AG10803 (cell line): Measurements from ENCODE around the gene SPNS1.

ENCODE experiments used
- DNase-seq: peaks from one replicate; pipeline ENCODE4 v3.0.0; 2010; ENCODE audit warnings: low read depth
- H3K4me3 ChIP-seq: 2 replicates; pipeline ENCODE4 v1.5.1; 2011; ENCODE audit warnings: mild to moderate bottlenecking, low read length, control low read depth
- CTCF ChIP-seq: conservative IDR thresholded peaks from 2 replicates; pipeline ENCODE4 v1.5.1; 2011; ENCODE audit warnings: mild to moderate bottlenecking, low read length, control low read depth, inconsistent platforms

SPNS1 gene

GRCh38 chr16:29007730-29008593 is 33.4 kb downstream of the SPNS1 start:
- no peak overlapping the region for H3K4me3 ChIP-seq
- TF ChIP-seq CTCF: no peak
- DNase-seq: peak; percentile 80

- TF ChIP-seq CTCF: no peak
- no peak overlapping the region for H3K4me3 ChIP-seq
- no peak for DNase-seq
These were observed 34.7 kb downstream of the SPNS1 start for GRCh38 chr16:29009050-29009837.

GRCh38 chr16:29009838-29010166 is 35.2 kb downstream of the SPNS1 start:
- H3K4me3 ChIP-seq: no peak overlapping the region
- no peak for DNase-seq
- TF ChIP-seq CTCF: no peak

- no peak for DNase-seq
- no peak overlapping the region for H3K4me3 ChIP-seq
These were observed 36.5 kb downstream of the SPNS1 start for GRCh38 chr16:29011112-29011511.

GRCh38 chr16:29011851-29012250 is 37.3 kb downstream of the SPNS1 start:
- no peak overlapping the region for H3K4me3 ChIP-seq
- no peak for TF ChIP-seq CTCF
- no peak for DNase-seq

More at GRCh38 chr16:29011112-29011511, 36.5 kb downstream of the SPNS1 start:
- no peak for TF ChIP-seq CTCF

- no peak overlapping the region for H3K4me3 ChIP-seq
- no peak for TF ChIP-seq CTCF
- no peak for DNase-seq
These were observed 38.5 kb downstream of the SPNS1 start for GRCh38 chr16:29012913-29013553.
